ENCODE results near the gene RNF220. TPM values are rescaled to one million over a fixed set of nuclear protein-coding genes. Genes with fewer than 3 reads are reported as not detected.
A peak's percentile ranks its signal among the peaks of the same experiment; 100 is the strongest.

The RNF220 gene
- total and polyA plus RNA-seq, 2 of the 13 experiments (the other 11 are each of a cell fraction or from before 2014, with no cell fraction given) = 48.2 to 72.1 TPM

DNA sequence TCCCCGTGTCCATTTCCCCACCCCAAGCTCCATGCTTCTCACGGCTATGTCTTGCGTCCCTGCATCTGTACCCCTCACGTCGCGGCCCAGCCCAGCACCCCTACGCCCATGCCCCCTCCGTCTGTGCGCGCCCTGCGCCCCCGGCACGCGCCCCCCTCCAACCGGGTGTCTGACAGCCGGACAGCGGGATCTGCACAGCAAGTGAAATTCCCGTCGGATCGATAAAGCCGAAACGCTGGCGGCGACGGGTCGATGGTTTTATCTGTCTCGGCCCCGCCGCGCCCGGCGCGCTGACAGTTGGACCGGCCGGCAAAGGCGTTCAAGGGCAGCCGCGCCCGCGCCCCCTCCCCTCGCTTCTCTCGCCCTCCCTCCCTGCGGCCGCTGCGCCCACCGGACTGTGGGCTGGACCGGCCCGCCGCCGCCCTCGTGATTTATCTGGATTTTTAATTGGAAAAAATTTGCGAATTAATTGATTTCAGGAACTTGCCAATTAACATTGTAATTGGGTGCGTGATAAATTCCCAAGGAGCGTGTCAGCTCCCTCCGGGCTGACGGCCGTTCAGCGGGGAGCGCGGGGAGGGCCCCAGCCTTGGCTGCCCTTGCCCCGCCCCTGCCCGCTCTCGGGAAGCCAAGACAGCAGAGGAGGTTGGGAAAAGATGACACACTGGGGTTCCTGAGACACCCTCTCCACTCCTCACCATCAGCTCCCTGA is 212.1 kb downstream of the RNF220 start (continued):
- TF ChIP-seq, protein P1, sequence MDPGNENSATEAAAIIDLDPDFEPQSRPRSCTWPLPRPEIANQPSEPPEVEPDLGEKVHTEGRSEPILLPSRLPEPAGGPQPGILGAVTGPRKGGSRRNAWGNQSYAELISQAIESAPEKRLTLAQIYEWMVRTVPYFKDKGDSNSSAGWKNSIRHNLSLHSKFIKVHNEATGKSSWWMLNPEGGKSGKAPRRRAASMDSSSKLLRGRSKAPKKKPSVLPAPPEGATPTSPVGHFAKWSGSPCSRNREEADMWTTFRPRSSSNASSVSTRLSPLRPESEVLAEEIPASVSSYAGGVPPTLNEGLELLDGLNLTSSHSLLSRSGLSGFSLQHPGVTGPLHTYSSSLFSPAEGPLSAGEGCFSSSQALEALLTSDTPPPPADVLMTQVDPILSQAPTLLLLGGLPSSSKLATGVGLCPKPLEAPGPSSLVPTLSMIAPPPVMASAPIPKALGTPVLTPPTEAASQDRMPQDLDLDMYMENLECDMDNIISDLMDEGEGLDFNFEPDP (CRISPR knock-in tag; conservative IDR thresholded peaks at IDR 0.05) = 0 out of 2 replicates have a peak, but pooled peaks have one; percentile 65
- TF ChIP-seq PHF20 (CRISPR knock-in tag; IDR thresholded peaks at IDR 0.05) = no peak
- TF ChIP-seq, protein P2, sequence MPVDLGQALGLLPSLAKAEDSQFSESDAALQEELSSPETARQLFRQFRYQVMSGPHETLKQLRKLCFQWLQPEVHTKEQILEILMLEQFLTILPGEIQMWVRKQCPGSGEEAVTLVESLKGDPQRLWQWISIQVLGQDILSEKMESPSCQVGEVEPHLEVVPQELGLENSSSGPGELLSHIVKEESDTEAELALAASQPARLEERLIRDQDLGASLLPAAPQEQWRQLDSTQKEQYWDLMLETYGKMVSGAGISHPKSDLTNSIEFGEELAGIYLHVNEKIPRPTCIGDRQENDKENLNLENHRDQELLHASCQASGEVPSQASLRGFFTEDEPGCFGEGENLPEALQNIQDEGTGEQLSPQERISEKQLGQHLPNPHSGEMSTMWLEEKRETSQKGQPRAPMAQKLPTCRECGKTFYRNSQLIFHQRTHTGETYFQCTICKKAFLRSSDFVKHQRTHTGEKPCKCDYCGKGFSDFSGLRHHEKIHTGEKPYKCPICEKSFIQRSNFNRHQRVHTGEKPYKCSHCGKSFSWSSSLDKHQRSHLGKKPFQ (CRISPR knock-in tag; IDR thresholded peaks at IDR 0.05; ENCODE audit: insufficient replicate concordance) = no peak
- no peak for TF ChIP-seq GABPA (IDR thresholded peaks at IDR 0.05; ENCODE audit: low read depth, low read length)
- no peak for TF ChIP-seq GABPA (CRISPR knock-in tag; IDR thresholded peaks at IDR 0.05; ENCODE audit: low read depth)
- TF ChIP-seq ZHX2 (IDR thresholded peaks at IDR 0.05; ENCODE audit: low read depth) = no peak
- TF ChIP-seq ZHX2 (CRISPR knock-in tag; IDR thresholded peaks at IDR 0.05; ENCODE audit: borderline replicate concordance) = no peak
- TF ChIP-seq ZNF383 (CRISPR knock-in tag; IDR thresholded peaks at IDR 0.05; ENCODE audit: borderline replicate concordance) = no peak
- no peak for TF ChIP-seq ARNT (IDR thresholded peaks at IDR 0.05)
- 0 out of 2 replicates have a peak, but pooled peaks have one; percentile 16 for TF ChIP-seq TBX2 (CRISPR knock-in tag; IDR thresholded peaks at IDR 0.05; ENCODE audit: borderline replicate concordance)
- no peak for TF ChIP-seq REL (CRISPR knock-in tag; conservative IDR thresholded peaks at IDR 0.05)
- no peak for TF ChIP-seq FOXA3 (CRISPR knock-in tag; IDR thresholded peaks at IDR 0.05)
- TF ChIP-seq TERF1 (CRISPR knock-in tag; IDR thresholded peaks at IDR 0.05) = no peak
- TF ChIP-seq, protein P3, sequence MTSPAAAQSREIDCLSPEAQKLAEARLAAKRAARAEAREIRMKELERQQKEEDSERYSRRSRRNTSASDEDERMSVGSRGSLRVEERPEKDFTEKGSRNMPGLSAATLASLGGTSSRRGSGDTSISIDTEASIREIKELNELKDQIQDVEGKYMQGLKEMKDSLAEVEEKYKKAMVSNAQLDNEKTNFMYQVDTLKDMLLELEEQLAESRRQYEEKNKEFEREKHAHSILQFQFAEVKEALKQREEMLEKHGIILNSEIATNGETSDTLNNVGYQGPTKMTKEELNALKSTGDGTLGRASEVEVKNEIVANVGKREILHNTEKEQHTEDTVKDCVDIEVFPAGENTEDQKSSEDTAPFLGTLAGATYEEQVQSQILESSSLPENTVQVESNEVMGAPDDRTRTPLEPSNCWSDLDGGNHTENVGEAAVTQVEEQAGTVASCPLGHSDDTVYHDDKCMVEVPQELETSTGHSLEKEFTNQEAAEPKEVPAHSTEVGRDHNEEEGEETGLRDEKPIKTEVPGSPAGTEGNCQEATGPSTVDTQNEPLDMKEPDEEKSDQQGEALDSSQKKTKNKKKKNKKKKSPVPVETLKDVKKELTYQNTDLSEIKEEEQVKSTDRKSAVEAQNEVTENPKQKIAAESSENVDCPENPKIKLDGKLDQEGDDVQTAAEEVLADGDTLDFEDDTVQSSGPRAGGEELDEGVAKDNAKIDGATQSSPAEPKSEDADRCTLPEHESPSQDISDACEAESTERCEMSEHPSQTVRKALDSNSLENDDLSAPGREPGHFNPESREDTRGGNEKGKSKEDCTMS (CRISPR knock-in tag; conservative IDR thresholded peaks at IDR 0.05) = no peak
- TF ChIP-seq TOPORS (CRISPR knock-in tag; IDR thresholded peaks at IDR 0.05) = no peak
